Measurements from ENCODE around the gene FXYD7.
"Not testable (repeated sequence)": the region's sequence is repeated elsewhere in the genome, so short reads cannot be mapped to it uniquely, and the experiment has no call there.

The FXYD7 gene

GRCh38 chr19:35127871-35128270 is 15.2 kb upstream of the FXYD7 start:
- no peak overlapping the region for H3K4me3 ChIP-seq (replicated peaks; ENCODE audit: low read depth, low read length)
- no peak for DNase-seq (ENCODE audit: extremely low read depth, low read depth)
- TF ChIP-seq CTCF (IDR thresholded peaks at IDR 0.05; ENCODE audit: low read depth, low read length, missing control alignments) = no peak

- no peak for TF ChIP-seq CTCF (IDR thresholded peaks at IDR 0.05; ENCODE audit: low read depth, low read length, missing control alignments)
- no peak overlapping the region for H3K4me3 ChIP-seq (replicated peaks; ENCODE audit: low read depth, low read length)
Observed at GRCh38 chr19:35128398-35129057, 14.5 kb upstream of the FXYD7 start.

GRCh38 chr19:35129724-35130274 is 13.3 kb upstream of the FXYD7 start:
- DNase-seq (ENCODE audit: extremely low read depth, low read depth); H3K4me3 ChIP-seq (replicated peaks; ENCODE audit: low read depth, low read length): not testable (repeated sequence)

More at GRCh38 chr19:35128398-35129057, 14.5 kb upstream of the FXYD7 start:
- DNase-seq (ENCODE audit: extremely low read depth, low read depth) = no peak

GRCh38 chr19:35130761-35131720 is 12.0 kb upstream of the FXYD7 start:
- no peak for TF ChIP-seq CTCF (IDR thresholded peaks at IDR 0.05; ENCODE audit: low read depth, low read length, missing control alignments)
- H3K4me3 ChIP-seq (replicated peaks; ENCODE audit: low read depth, low read length) = no peak overlapping the region
- no peak for DNase-seq (ENCODE audit: extremely low read depth, low read depth)

- TF ChIP-seq CTCF (IDR thresholded peaks at IDR 0.05; ENCODE audit: low read depth, low read length, missing control alignments) = no peak
- H3K4me3 ChIP-seq (replicated peaks; ENCODE audit: low read depth, low read length) = no peak overlapping the region
- DNase-seq (ENCODE audit: extremely low read depth, low read depth) = no peak
Observed at GRCh38 chr19:35132254-35132653, 10.8 kb upstream of the FXYD7 start.

GRCh38 chr19:35133826-35134225 is 9.2 kb upstream of the FXYD7 start:
- no peak for TF ChIP-seq CTCF (IDR thresholded peaks at IDR 0.05; ENCODE audit: low read depth, low read length, missing control alignments)
- DNase-seq (ENCODE audit: extremely low read depth, low read depth) = no peak
- H3K4me3 ChIP-seq (replicated peaks; ENCODE audit: low read depth, low read length) = no peak overlapping the region

All from HFF-Myc (cell line).